ENCODE measurements around the gene GALM. TPM values are rescaled to one million over a fixed set of nuclear protein-coding genes. Genes with fewer than 3 reads are reported as not detected.
A peak's percentile ranks its signal among the peaks of the same experiment; 100 is the strongest.

Gene GALM
- total RNA-seq, 3 donors from 2014 or later (not counting 1 experiment from before 2014, with no cell fraction given), result 4.0 to 12.4 (median 11.0) TPM

GRCh38 chr2:38771632-38772031 is 105.7 kb downstream of the GALM start:
- TF ChIP-seq, protein P1, sequence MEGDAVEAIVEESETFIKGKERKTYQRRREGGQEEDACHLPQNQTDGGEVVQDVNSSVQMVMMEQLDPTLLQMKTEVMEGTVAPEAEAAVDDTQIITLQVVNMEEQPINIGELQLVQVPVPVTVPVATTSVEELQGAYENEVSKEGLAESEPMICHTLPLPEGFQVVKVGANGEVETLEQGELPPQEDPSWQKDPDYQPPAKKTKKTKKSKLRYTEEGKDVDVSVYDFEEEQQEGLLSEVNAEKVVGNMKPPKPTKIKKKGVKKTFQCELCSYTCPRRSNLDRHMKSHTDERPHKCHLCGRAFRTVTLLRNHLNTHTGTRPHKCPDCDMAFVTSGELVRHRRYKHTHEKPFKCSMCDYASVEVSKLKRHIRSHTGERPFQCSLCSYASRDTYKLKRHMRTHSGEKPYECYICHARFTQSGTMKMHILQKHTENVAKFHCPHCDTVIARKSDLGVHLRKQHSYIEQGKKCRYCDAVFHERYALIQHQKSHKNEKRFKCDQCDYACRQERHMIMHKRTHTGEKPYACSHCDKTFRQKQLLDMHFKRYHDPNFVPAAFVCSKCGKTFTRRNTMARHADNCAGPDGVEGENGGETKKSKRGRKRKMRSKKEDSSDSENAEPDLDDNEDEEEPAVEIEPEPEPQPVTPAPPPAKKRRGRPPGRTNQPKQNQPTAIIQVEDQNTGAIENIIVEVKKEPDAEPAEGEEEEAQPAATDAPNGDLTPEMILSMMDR (IDR thresholded peaks at IDR 0.05), result no peak
- H3K4me1 ChIP-seq (ENCODE audit: control insufficient read depth, insufficient read depth, low read length), result no peaks in the 10 kb centered on the region
- H3K4me3 Mint-ChIP-seq, result no peak overlapping the region
- no peak overlapping the region for H3K4me3 ChIP-seq (ENCODE audit: low read length)
- no peaks in the 10 kb centered on the region for H3K36me3 ChIP-seq (ENCODE audit: control insufficient read depth, insufficient read depth, low read length)
- H3K36me3 Mint-ChIP-seq, result no peaks in the 10 kb centered on the region
- intact Hi-C loops (cut with micrococcal nuclease), result no loop called here
- no peak overlapping the region for H3K27ac Mint-ChIP-seq
- ATAC-seq (no peak), DNase-seq (no peak)
- H3K4me1 Mint-ChIP-seq, result no peaks in the 10 kb centered on the region
- no peak overlapping the region for H3K27ac ChIP-seq (ENCODE audit: low read length)
- WGBS (ENCODE audit: insufficient coverage), result 78% methylated on average over 5 of the region's 5 CpGs
- H3K9me3 Mint-ChIP-seq, result no peaks in the 10 kb centered on the region
- peaks cover 19 to 23% of the 10 kb centered on the region in 2 donors for H3K27me3 Mint-ChIP-seq (ENCODE audit: low read depth in 2 of 2)
- H3K27me3 ChIP-seq (ENCODE audit: control insufficient read depth, insufficient read depth, low read length), result no peaks in the 10 kb centered on the region
- no peaks in the 10 kb centered on the region for H3K9me3 ChIP-seq (ENCODE audit: control insufficient read depth, insufficient read depth, low read length)

- H3K27me3 Mint-ChIP-seq (ENCODE audit: low read depth in 2 of 2), result peaks cover 22 to 23% of the 10 kb centered on the region in 2 donors
- no peak overlapping the region for H3K27ac Mint-ChIP-seq
- ATAC-seq (no peak), DNase-seq (no peak)
- TF ChIP-seq, protein P1 (IDR thresholded peaks at IDR 0.05), result no peak
- Histone ChIP-seq H3K9me3 (ENCODE audit: control insufficient read depth, insufficient read depth, low read length) (no peaks in the 10 kb centered on the region), H3K4me1 (ENCODE audit: control insufficient read depth, insufficient read depth, low read length) (peaks cover 12% of the 10 kb centered on the region), H3K36me3 (ENCODE audit: control insufficient read depth, insufficient read depth, low read length) (peaks cover under 1% of the 10 kb centered on the region), H3K4me3 (ENCODE audit: low read length) (no peak overlapping the region), H3K27me3 (ENCODE audit: control insufficient read depth, insufficient read depth, low read length) (no peaks in the 10 kb centered on the region), H3K27ac (ENCODE audit: low read length) (no peak overlapping the region)
- intact Hi-C loops (cut with micrococcal nuclease), result no loop called here
- H3K4me1 Mint-ChIP-seq, result peaks cover 12% of the 10 kb centered on the region in 2 donors
- peak overlapping the region; percentile 30 for H3K4me3 Mint-ChIP-seq
- no peaks in the 10 kb centered on the region for H3K9me3 Mint-ChIP-seq
- 87% methylated on average over 16 of the region's 17 CpGs for WGBS (ENCODE audit: insufficient coverage)
- H3K36me3 Mint-ChIP-seq, result no peaks in the 10 kb centered on the region
Measured at GRCh38 chr2:38775097-38775920, 109.4 kb downstream of the GALM start.

- Histone ChIP-seq H3K27ac (ENCODE audit: low read length) (no peak overlapping the region), H3K9me3 (ENCODE audit: control insufficient read depth, insufficient read depth, low read length) (no peaks in the 10 kb centered on the region), H3K4me3 (ENCODE audit: low read length) (no peak overlapping the region), H3K27me3 (ENCODE audit: control insufficient read depth, insufficient read depth, low read length) (no peaks in the 10 kb centered on the region), H3K36me3 (ENCODE audit: control insufficient read depth, insufficient read depth, low read length) (peaks cover 2% of the 10 kb centered on the region), H3K4me1 (ENCODE audit: control insufficient read depth, insufficient read depth, low read length) (peaks cover 12% of the 10 kb centered on the region)
- intact Hi-C loops (cut with micrococcal nuclease), result no loop called here
- WGBS (ENCODE audit: insufficient coverage), result 100% methylated on average over 3 of the region's 7 CpGs
- peaks cover 22 to 23% of the 10 kb centered on the region in 2 donors for H3K27me3 Mint-ChIP-seq (ENCODE audit: low read depth in 2 of 2)
- H3K4me3 Mint-ChIP-seq, result peak overlapping the region; percentile 57
- no peaks in the 10 kb centered on the region for H3K36me3 Mint-ChIP-seq
- peaks cover 12% of the 10 kb centered on the region in 2 donors for H3K4me1 Mint-ChIP-seq
- no peak for ATAC-seq
- H3K27ac Mint-ChIP-seq, result no peak overlapping the region
- no peaks in the 10 kb centered on the region for H3K9me3 Mint-ChIP-seq
- TF ChIP-seq, protein P1 (IDR thresholded peaks at IDR 0.05), result no peak
- no peak for DNase-seq
Measured at GRCh38 chr2:38775921-38776225, 110.0 kb downstream of the GALM start.

DNA sequence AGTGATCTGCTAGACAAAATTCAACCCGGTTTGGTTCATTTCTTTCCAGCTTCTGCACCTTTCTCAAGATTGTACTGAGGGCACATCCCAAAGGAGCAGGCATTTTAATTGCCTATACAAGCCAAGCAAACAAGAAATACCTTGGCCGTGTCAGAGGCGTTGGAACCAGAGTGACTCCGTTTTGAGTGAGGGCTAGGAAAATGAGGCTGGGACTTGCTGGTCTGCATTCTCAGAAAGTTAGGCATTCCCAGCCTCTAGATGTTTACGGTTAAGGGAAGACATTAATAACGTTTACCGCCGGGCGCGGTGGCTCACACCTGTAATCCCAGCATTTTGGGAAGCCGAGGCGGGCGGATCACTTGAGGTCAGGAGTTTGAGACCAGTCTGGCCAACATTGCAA is 110.6 kb downstream of the GALM start:
- DNase-seq (no peak), ATAC-seq (no peak)
- Mint-ChIP-seq H3K27me3 (ENCODE audit: low read depth in 2 of 2) (peaks cover 22 to 23% of the 10 kb centered on the region in 2 donors), H3K4me1 (peaks cover 12% of the 10 kb centered on the region in 2 donors), H3K9me3 (no peaks in the 10 kb centered on the region), H3K36me3 (no peaks in the 10 kb centered on the region), H3K27ac (no peak overlapping the region), H3K4me3 (peak overlapping the region; percentile 57)
- peaks cover 7% of the 10 kb centered on the region for H3K36me3 ChIP-seq (ENCODE audit: control insufficient read depth, insufficient read depth, low read length)
- intact Hi-C loops (cut with micrococcal nuclease), result no loop called here
- 93% methylated on average over 13 of the region's 13 CpGs for WGBS (ENCODE audit: insufficient coverage)
- no peaks in the 10 kb centered on the region for H3K9me3 ChIP-seq (ENCODE audit: control insufficient read depth, insufficient read depth, low read length)
- H3K4me3 ChIP-seq (ENCODE audit: low read length), result no peak overlapping the region
- no peak overlapping the region for H3K27ac ChIP-seq (ENCODE audit: low read length)
- no peaks in the 10 kb centered on the region for H3K27me3 ChIP-seq (ENCODE audit: control insufficient read depth, insufficient read depth, low read length)
- TF ChIP-seq, protein P1 (IDR thresholded peaks at IDR 0.05), result no peak
- H3K4me1 ChIP-seq (ENCODE audit: control insufficient read depth, insufficient read depth, low read length), result peaks cover 12% of the 10 kb centered on the region
